OCI-LY1 (cell line): ENCODE results near the gene CACHD1.

ENCODE experiments used
- H2AFZ ChIP-seq: fragments of 200-600 bp; sonication (generic), shearing (Covaris generic); 2 replicates; pipeline ENCODE4 v1.6.0; 2014; ENCODE audit warnings: antibody characterized with exemption, mild to moderate bottlenecking, low read length
- H3F3A ChIP-seq: fragments of 200-600 bp; sonication (generic), shearing (Covaris generic); 2 replicates; pipeline ENCODE4 v1.6.0; 2014; ENCODE audit warnings: mild to moderate bottlenecking, antibody characterized with exemption, low read length, moderate library complexity; ENCODE audit not compliant: insufficient read depth
- H3K27ac ChIP-seq: fragments of 200-600 bp; sonication (generic); 2 replicates; pipeline ENCODE4 v1.5.1; 2014; ENCODE audit warnings: low read length, mixed run types, mild to moderate bottlenecking, low read depth; ENCODE audit not compliant: poor library complexity, severe bottlenecking
- H3K27me3 ChIP-seq: fragments of 200-600 bp; sonication (generic); 2 replicates; pipeline ENCODE4 v1.6.0; 2014; ENCODE audit warnings: antibody characterized with exemption, mild to moderate bottlenecking, low read length, moderate library complexity; ENCODE audit not compliant: insufficient read depth
- H3K36me3 ChIP-seq: fragments of 200-600 bp; sonication (generic); 2 replicates; pipeline ENCODE4 v1.6.1; 2014; ENCODE audit warnings: mild to moderate bottlenecking, antibody characterized with exemption, low read length, moderate library complexity, mixed read lengths; ENCODE audit not compliant: insufficient read depth
- H3K4me1 ChIP-seq: fragments of 200-600 bp; sonication (generic); 2 replicates; pipeline ENCODE4 v1.5.1; 2014; ENCODE audit warnings: mild to moderate bottlenecking, low read length, moderate library complexity; ENCODE audit not compliant: insufficient read depth, severe bottlenecking
- H3K4me2 ChIP-seq: fragments of 200-600 bp; sonication (generic), shearing (Covaris generic); 2 replicates; pipeline ENCODE4 v1.6.1; 2014; ENCODE audit warnings: low read length
- H3K4me3 ChIP-seq: fragments of 200-600 bp; sonication (generic); 2 replicates; pipeline ENCODE4 v1.5.1; 2014; ENCODE audit warnings: low read length, low read depth, mild to moderate bottlenecking, mixed read lengths; ENCODE audit not compliant: poor library complexity, severe bottlenecking
- H3K79me2 ChIP-seq: fragments of 200-600 bp; shearing (Covaris generic); 2 replicates; pipeline ENCODE4 v1.6.1; 2016; ENCODE audit warnings: mixed run types, low read length, mixed read lengths; ENCODE audit not compliant: insufficient read depth
- H3K9ac ChIP-seq: fragments of 200-600 bp; sonication (generic), shearing (Covaris generic); 2 replicates; pipeline ENCODE4 v1.6.1; 2014; ENCODE audit warnings: mild to moderate bottlenecking, low read length, mixed read lengths
- H3K9me2 ChIP-seq: fragments of 200-600 bp; sonication (generic), shearing (Covaris generic); 2 replicates; pipeline ENCODE4 v1.6.1; 2014; ENCODE audit warnings: low read depth, mild to moderate bottlenecking, low read length, mixed read lengths
- H3K9me3 ChIP-seq: fragments of 200-600 bp; shearing (Covaris generic); 2 replicates; pipeline ENCODE4 v1.6.1; 2014; ENCODE audit warnings: low read length, mixed read lengths
- H4K20me1 ChIP-seq: fragments of 200-600 bp; sonication (generic), shearing (Covaris generic); 2 replicates; pipeline ENCODE4 v1.6.0; 2016; ENCODE audit warnings: mild to moderate bottlenecking, low read length; ENCODE audit not compliant: insufficient read depth
- EZH2 ChIP-seq: fragments of 200-600 bp; sonication (generic), shearing (Covaris generic); IDR thresholded peaks from 2 replicates; pipeline ENCODE4 v1.8.0; 2017; ENCODE audit warnings: borderline replicate concordance, mixed run types, mild to moderate bottlenecking, antibody characterized with exemption, low read length, moderate library complexity, mixed read lengths
- TF ChIP-seq, protein P1 (sequence below): fragments of 200-600 bp; sonication (generic), shearing (Covaris generic); IDR thresholded peaks from 2 replicates; pipeline ENCODE4 v1.5.1; 2017; ENCODE audit warnings: mild to moderate bottlenecking, antibody characterized with exemption, low read length, moderate library complexity, mixed read lengths

The CACHD1 gene

GRCh38 chr1:64466033-64466432 is 3.9 kb upstream of the CACHD1 start:
- Histone ChIP-seq H3K79me2 (no peaks in the 10 kb centered on the region), H3K4me3 (no peak overlapping the region), H3K9me2 (no peaks in the 10 kb centered on the region), H3K27me3 (no peaks in the 10 kb centered on the region), H3K36me3 (no peaks in the 10 kb centered on the region), H3F3A (no peaks in the 10 kb centered on the region), H3K4me2 (no peak overlapping the region), H3K9ac (no peak overlapping the region), H2AFZ (no peak overlapping the region), H3K9me3 (no peaks in the 10 kb centered on the region), H3K4me1 (no peaks in the 10 kb centered on the region), H4K20me1 (no peaks in the 10 kb centered on the region), H3K27ac (no peak overlapping the region)
- TF ChIP-seq, protein P1, sequence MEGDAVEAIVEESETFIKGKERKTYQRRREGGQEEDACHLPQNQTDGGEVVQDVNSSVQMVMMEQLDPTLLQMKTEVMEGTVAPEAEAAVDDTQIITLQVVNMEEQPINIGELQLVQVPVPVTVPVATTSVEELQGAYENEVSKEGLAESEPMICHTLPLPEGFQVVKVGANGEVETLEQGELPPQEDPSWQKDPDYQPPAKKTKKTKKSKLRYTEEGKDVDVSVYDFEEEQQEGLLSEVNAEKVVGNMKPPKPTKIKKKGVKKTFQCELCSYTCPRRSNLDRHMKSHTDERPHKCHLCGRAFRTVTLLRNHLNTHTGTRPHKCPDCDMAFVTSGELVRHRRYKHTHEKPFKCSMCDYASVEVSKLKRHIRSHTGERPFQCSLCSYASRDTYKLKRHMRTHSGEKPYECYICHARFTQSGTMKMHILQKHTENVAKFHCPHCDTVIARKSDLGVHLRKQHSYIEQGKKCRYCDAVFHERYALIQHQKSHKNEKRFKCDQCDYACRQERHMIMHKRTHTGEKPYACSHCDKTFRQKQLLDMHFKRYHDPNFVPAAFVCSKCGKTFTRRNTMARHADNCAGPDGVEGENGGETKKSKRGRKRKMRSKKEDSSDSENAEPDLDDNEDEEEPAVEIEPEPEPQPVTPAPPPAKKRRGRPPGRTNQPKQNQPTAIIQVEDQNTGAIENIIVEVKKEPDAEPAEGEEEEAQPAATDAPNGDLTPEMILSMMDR = no peak
- TF ChIP-seq EZH2 = no peak

- no peaks in the 10 kb centered on the region for H3K36me3 ChIP-seq
- H3K27me3 ChIP-seq = no peaks in the 10 kb centered on the region
- no peaks in the 10 kb centered on the region for H3K9me3 ChIP-seq
- no peaks in the 10 kb centered on the region for H3F3A ChIP-seq
- no peak overlapping the region for H3K9ac ChIP-seq
- H3K9me2 ChIP-seq = no peaks in the 10 kb centered on the region
- TF ChIP-seq, protein P1 = no peak
- no peaks in the 10 kb centered on the region for H4K20me1 ChIP-seq
- H3K4me1 ChIP-seq = no peaks in the 10 kb centered on the region
- H3K27ac ChIP-seq = no peak overlapping the region
- H3K4me2 ChIP-seq = no peak overlapping the region
- no peaks in the 10 kb centered on the region for H3K79me2 ChIP-seq
- H2AFZ ChIP-seq = no peak overlapping the region
- H3K4me3 ChIP-seq = no peak overlapping the region
Measured at GRCh38 chr1:64469116-64469976, 583 bp upstream of the CACHD1 start.

DNA sequence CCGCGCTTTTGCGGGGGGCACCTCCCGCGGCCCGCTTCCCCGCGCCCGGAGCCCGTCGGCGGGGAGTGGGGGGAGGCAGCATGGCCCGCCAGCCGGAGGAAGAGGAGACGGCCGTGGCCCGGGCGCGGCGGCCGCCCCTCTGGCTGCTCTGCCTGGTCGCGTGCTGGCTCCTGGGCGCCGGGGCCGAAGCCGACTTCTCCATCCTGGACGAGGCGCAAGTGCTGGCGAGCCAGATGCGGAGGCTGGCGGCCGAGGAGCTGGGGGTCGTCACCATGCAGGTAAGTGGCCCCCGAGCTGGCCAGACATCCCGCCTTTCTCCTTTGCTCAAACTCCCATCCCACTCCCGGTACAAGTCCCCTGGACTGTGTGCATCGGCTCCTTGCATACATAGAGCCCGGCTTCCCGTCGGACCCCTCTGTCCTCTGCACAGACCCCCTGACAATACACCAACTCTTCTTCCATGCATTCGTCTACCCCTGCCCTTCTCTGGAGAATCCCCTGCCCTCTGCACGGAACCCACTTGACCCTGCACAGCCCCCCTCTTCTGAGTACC is 812 bp downstream of the CACHD1 start:
- Histone ChIP-seq H2AFZ (no peak overlapping the region), H3K27ac (no peak overlapping the region), H3K4me1 (no peaks in the 10 kb centered on the region)

More for the DNA sequence above, 812 bp downstream of the CACHD1 start:
- Histone ChIP-seq H3K9ac (no peak overlapping the region), H3K27me3 (no peaks in the 10 kb centered on the region), H3K9me2 (no peaks in the 10 kb centered on the region), H3K9me3 (no peaks in the 10 kb centered on the region), H3K4me3 (no peak overlapping the region), H3K79me2 (no peaks in the 10 kb centered on the region), H3F3A (no peaks in the 10 kb centered on the region), H3K36me3 (no peaks in the 10 kb centered on the region), H3K4me2 (no peak overlapping the region), H4K20me1 (no peaks in the 10 kb centered on the region)
- TF ChIP-seq EZH2 = no peak
- TF ChIP-seq, protein P1 = no peak
